OCI-LY7 (cell line): ENCODE data around the gene NDUFA8. TPM values are rescaled to one million over a fixed set of nuclear protein-coding genes. Genes with fewer than 3 reads are reported as not detected.

Experiments used
- BruUV-seq: library from RNA; stranded (reverse); fragments of 400-500 nt; replicated peaks from 2 replicates; lab custom pipeline; 2021; lab: Mats Ljungman, UMichigan
- CTCF ChIA-PET: fragments of 300-600 bp; sonication (Branson Sonifier 250); formaldehyde crosslinking; loops from one replicate; lab custom pipeline; 2022; ENCODE audit warnings: antibody characterized with exemption; ENCODE audit not compliant: unreplicated experiment; lab: Charles Lee
- POLR2A ChIA-PET: fragments of 300-600 bp; sonication (Branson Sonifier 250); formaldehyde crosslinking; loops from one replicate; lab custom pipeline; 2022; ENCODE audit warnings: antibody characterized with exemption; lab: Charles Lee
- DNase-seq: peaks from one replicate; pipeline ENCODE4 v3.0.0-alpha.2; 2015; ENCODE audit warnings: low spot score
- H2AFZ ChIP-seq: fragments of 200-600 bp; sonication (generic), shearing (Covaris generic); 2 replicates; pipeline ENCODE4 v1.6.1; 2014; ENCODE audit warnings: mild to moderate bottlenecking, antibody characterized with exemption, low read length, moderate library complexity
- H3K27ac ChIP-seq: fragments of 200-600 bp; sonication (generic); 2 replicates; pipeline ENCODE4 v1.5.1; 2014; ENCODE audit warnings: mixed run types, low read depth, mild to moderate bottlenecking, moderate library complexity, low read length, inconsistent platforms; ENCODE audit not compliant: poor library complexity, severe bottlenecking
- H3K36me3 ChIP-seq: fragments of 200-600 bp; sonication (generic); 2 replicates; pipeline ENCODE4 v1.6.1; 2014; ENCODE audit warnings: mild to moderate bottlenecking, antibody characterized with exemption, low read length, moderate library complexity, mixed read lengths; ENCODE audit not compliant: insufficient read depth
- H3K4me1 ChIP-seq: fragments of 200-600 bp; sonication (generic); 2 replicates; pipeline ENCODE4 v1.5.1; 2014; ENCODE audit warnings: mild to moderate bottlenecking, low read length; ENCODE audit not compliant: insufficient read depth, poor library complexity, severe bottlenecking
- H3K4me2 ChIP-seq: fragments of 200-600 bp; sonication (generic); 2 replicates; pipeline ENCODE4 v1.6.1; 2014; ENCODE audit warnings: mild to moderate bottlenecking, low read length
- H3K4me3 ChIP-seq: fragments of 200-600 bp; sonication (generic); 2 replicates; pipeline ENCODE4 v1.5.1; 2014; ENCODE audit warnings: mild to moderate bottlenecking, low read depth, low read length; ENCODE audit not compliant: poor library complexity, severe bottlenecking
- H3K79me2 ChIP-seq: fragments of 200-600 bp; sonication (generic); 2 replicates; pipeline ENCODE4 v1.6.1; 2016; ENCODE audit warnings: low read depth, mild to moderate bottlenecking, low read length, moderate library complexity, mixed read lengths; ENCODE audit not compliant: insufficient read depth
- H3K9me2 ChIP-seq: fragments of 200-600 bp; sonication (generic); 2 replicates; pipeline ENCODE4 v1.6.1; 2016; ENCODE audit warnings: mild to moderate bottlenecking, low read length, mixed read lengths; ENCODE audit not compliant: insufficient read depth
- H3K9me3 ChIP-seq: fragments of 200-600 bp; sonication (generic); 2 replicates; pipeline ENCODE4 v1.6.1; 2014; ENCODE audit warnings: mild to moderate bottlenecking, mixed run types, low read length, mixed read lengths
- H4K20me1 ChIP-seq: fragments of 200-600 bp; sonication (generic); 2 replicates; pipeline ENCODE4 v1.6.1; 2014; ENCODE audit warnings: mild to moderate bottlenecking, antibody characterized with exemption, low read length, moderate library complexity, mixed read lengths; ENCODE audit not compliant: insufficient read depth
- EZH2phosphoT487 ChIP-seq: fragments of 200-600 bp; sonication (generic); IDR thresholded peaks from 2 replicates; pipeline ENCODE4 v1.6.1; 2018; ENCODE audit warnings: low read depth, borderline replicate concordance, mild to moderate bottlenecking, mixed run types, antibody characterized with exemption, low read length, moderate library complexity, mixed read lengths
- intact Hi-C: fragments of 100-400 bp; cut with micrococcal nuclease; formaldehyde crosslinking; loops from one replicate; pipeline ENCODE4 v1.10.0; 2022; ENCODE audit not compliant: unreplicated experiment
- total RNA-seq, 2 experiments: library from RNA; depleted of rRNA in 1 of 2; stranded (reverse); fragments of >200 nt in 1 of 2; shearing (Covaris generic) in 1 of 2; gene quantifications; 2 replicates each; pipeline ENCODE4 v1.2.3, GENCODE V29; 2014 to 2022
- TF ChIP-seq, protein P1 (sequence below): fragments of 200-600 bp; sonication (generic); conservative IDR thresholded peaks from 2 replicates; pipeline ENCODE4 v1.5.1; 2014; ENCODE audit warnings: mild to moderate bottlenecking, antibody characterized with exemption, low read length, moderate library complexity, mixed read lengths

NDUFA8 gene
- total RNA-seq, 2 experiments from 2014 or later, result 24.2 to 51.0 TPM

DNA sequence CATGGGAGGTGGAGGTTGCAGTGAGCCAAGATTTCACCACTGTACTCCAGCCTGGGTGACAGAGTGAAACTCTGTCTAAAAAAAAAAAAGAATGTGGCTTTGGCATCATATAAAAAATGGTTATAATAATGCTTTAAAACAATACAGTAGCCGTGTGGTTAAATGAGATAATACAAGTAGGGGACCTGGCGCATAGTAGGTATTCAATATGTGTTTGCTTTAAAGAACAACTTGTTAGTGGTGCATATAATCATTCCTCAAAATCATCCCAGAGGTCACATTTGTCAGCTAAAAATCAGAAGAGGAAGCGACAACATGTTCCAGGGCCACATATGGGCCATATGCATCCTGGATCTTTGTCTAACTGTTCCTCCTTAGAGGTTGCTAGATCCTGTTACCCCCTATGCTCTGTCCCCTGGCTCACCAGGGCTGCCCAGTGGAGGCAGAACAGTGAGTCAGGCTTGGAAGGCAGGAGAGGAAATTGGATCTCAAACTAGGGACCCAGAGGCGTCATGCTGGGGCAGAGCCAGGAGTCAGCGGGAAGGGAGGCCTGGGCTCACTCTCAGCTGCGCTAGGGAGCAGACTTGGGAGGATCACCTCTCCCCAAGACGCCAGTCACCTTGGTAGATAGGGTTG lies 41.5 kb upstream of the NDUFA8 start:
- no peak overlapping the region for H2AFZ ChIP-seq
- no peaks in the 10 kb centered on the region for H3K4me1 ChIP-seq
- BruUV-seq, result no TSS peak
- H3K79me2 ChIP-seq, result no peaks in the 10 kb centered on the region
- H3K27ac ChIP-seq, result no peak overlapping the region
- H4K20me1 ChIP-seq, result no peaks in the 10 kb centered on the region
- H3K9me2 ChIP-seq, result no peaks in the 10 kb centered on the region
- no peak for DNase-seq
- no peaks in the 10 kb centered on the region for H3K36me3 ChIP-seq
- no peak overlapping the region for H3K4me2 ChIP-seq
- no peaks in the 10 kb centered on the region for H3K9me3 ChIP-seq
- intact Hi-C loops, result no loop called here
- H3K4me3 ChIP-seq, result no peak overlapping the region
- TF ChIP-seq, protein P1, sequence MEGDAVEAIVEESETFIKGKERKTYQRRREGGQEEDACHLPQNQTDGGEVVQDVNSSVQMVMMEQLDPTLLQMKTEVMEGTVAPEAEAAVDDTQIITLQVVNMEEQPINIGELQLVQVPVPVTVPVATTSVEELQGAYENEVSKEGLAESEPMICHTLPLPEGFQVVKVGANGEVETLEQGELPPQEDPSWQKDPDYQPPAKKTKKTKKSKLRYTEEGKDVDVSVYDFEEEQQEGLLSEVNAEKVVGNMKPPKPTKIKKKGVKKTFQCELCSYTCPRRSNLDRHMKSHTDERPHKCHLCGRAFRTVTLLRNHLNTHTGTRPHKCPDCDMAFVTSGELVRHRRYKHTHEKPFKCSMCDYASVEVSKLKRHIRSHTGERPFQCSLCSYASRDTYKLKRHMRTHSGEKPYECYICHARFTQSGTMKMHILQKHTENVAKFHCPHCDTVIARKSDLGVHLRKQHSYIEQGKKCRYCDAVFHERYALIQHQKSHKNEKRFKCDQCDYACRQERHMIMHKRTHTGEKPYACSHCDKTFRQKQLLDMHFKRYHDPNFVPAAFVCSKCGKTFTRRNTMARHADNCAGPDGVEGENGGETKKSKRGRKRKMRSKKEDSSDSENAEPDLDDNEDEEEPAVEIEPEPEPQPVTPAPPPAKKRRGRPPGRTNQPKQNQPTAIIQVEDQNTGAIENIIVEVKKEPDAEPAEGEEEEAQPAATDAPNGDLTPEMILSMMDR, result no peak
- no peak for TF ChIP-seq EZH2phosphoT487
- CTCF ChIA-PET, result interaction anchor here (1.0 kb wide), 1 partner anchor 15 kb away, joined by 3 read pairs; no protein-coding TSS in a partner anchor
- POLR2A ChIA-PET, result no interaction called here

DNA sequence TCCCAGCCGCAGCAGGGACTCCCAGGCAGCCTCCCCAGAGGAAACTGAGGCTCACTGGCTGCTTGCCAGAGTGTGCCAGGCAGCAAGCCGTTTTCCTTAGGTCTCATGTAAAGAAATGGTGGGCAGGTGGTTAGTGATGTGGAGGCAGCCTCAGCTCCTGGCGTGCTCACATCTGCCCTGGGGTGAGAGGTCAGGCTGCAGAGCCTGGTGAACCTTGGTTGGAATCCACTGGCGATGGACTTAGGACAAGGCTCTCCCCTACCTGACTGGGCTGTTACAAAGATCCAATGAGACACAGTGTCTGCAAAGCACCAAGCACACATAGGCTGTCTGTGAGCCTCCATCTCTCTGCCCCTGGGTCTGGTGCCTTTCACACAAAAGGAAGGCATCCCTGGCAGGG lies 38.3 kb upstream of the NDUFA8 start:
- H3K4me1 ChIP-seq, result no peaks in the 10 kb centered on the region
- H2AFZ ChIP-seq, result no peak overlapping the region
- H3K79me2 ChIP-seq, result no peaks in the 10 kb centered on the region
- TF ChIP-seq EZH2phosphoT487, result no peak
- TF ChIP-seq, protein P1, result no peak
- no TSS peak for BruUV-seq
- no peak overlapping the region for H3K27ac ChIP-seq
- no peaks in the 10 kb centered on the region for H3K9me2 ChIP-seq
- ChIA-PET POLR2A (no interaction called here), CTCF (no interaction called here)
- no peak for DNase-seq
- H3K36me3 ChIP-seq, result no peaks in the 10 kb centered on the region
- no peaks in the 10 kb centered on the region for H4K20me1 ChIP-seq
- intact Hi-C loops, result no loop called here
- no peak overlapping the region for H3K4me2 ChIP-seq
- H3K4me3 ChIP-seq, result no peak overlapping the region
- H3K9me3 ChIP-seq, result no peaks in the 10 kb centered on the region

DNA sequence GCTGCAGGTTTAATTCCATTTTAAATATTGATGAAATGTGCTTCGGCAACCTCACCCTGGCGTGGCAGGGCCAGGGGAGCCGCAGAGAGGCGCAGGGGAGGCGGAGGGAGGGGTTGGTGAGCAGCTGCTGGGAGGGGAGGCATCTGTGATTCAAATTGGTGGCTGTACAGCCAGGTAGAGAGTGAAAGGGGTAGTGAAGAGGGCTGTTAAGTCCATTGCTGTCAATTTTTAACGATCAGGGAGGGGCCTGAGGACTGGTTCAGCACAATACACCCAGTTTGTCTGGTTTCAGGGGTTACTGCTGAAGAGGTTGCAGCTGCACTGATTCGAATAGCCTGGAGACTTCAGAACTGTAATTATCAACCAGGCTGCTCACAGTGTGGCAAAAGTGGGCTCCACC lies 37.8 kb upstream of the NDUFA8 start:
- no TSS peak for BruUV-seq
- Histone ChIP-seq H2AFZ (no peak overlapping the region), H4K20me1 (no peaks in the 10 kb centered on the region), H3K36me3 (no peaks in the 10 kb centered on the region), H3K9me2 (no peaks in the 10 kb centered on the region), H3K4me2 (no peak overlapping the region), H3K4me3 (no peak overlapping the region), H3K27ac (no peak overlapping the region), H3K79me2 (no peaks in the 10 kb centered on the region), H3K9me3 (no peaks in the 10 kb centered on the region), H3K4me1 (no peaks in the 10 kb centered on the region)
- ChIA-PET CTCF (no interaction called here), POLR2A (no interaction called here)
- TF ChIP-seq EZH2phosphoT487, result no peak
- TF ChIP-seq, protein P1, result no peak
- DNase-seq, result no peak
- intact Hi-C loops, result no loop called here
